Trophoblast cell (in vitro differentiated cells and primary cell): ENCODE data around the gene RPL22.

Source experiments
- DNase-seq, 2 donors: peaks; one replicate each; pipeline ENCODE4 v3.0.0-alpha.2; 2016
- H2AFZ ChIP-seq: 2 replicates; pipeline ENCODE4 v1.6.1; 2013; ENCODE audit warnings: low read length, moderate library complexity, mild to moderate bottlenecking; ENCODE audit not compliant: insufficient read depth, poor library complexity
- H2AK5ac ChIP-seq: 2 replicates; pipeline ENCODE4 v1.6.1; 2013; ENCODE audit warnings: mild to moderate bottlenecking, low read length
- H2BK120ac ChIP-seq: 2 replicates; pipeline ENCODE4 v1.6.1; 2013; ENCODE audit warnings: low read length, mild to moderate bottlenecking, moderate library complexity; ENCODE audit not compliant: insufficient read depth, poor library complexity
- H2BK12ac ChIP-seq: 2 replicates; pipeline ENCODE4 v1.6.1; 2013; ENCODE audit warnings: mild to moderate bottlenecking, low read length, moderate library complexity
- H2BK5ac ChIP-seq: 2 replicates; pipeline ENCODE4 v1.6.1; 2013; ENCODE audit warnings: low read length, low read depth, moderate library complexity, mild to moderate bottlenecking; ENCODE audit not compliant: poor library complexity
- H3K14ac ChIP-seq: 2 replicates; pipeline ENCODE4 v1.6.1; 2013; ENCODE audit warnings: mild to moderate bottlenecking, low read length
- H3K18ac ChIP-seq: 2 replicates; pipeline ENCODE4 v1.6.1; 2013; ENCODE audit warnings: mild to moderate bottlenecking, low read length
- H3K23ac ChIP-seq: 2 replicates; pipeline ENCODE4 v1.6.1; 2013; ENCODE audit warnings: low read length
- H3K27ac ChIP-seq: 2 replicates; pipeline ENCODE4 v1.5.1; 2013; ENCODE audit warnings: low read depth, mild to moderate bottlenecking, inconsistent platforms, low read length, moderate library complexity
- H3K27me3 ChIP-seq: 2 replicates; pipeline ENCODE4 v1.6.1; 2013; ENCODE audit warnings: inconsistent platforms, mild to moderate bottlenecking, low read length, moderate library complexity; ENCODE audit not compliant: insufficient read depth
- H3K36me3 ChIP-seq, 2 experiments: 1 replicate in 1 of 2; 2 replicates in 1 of 2; pipeline ENCODE4 v1.6.1; 2013; ENCODE audit warnings: low read length in 2 of 2, mild to moderate bottlenecking in 2 of 2, moderate library complexity in 1 of 2; ENCODE audit not compliant: insufficient read depth in 2 of 2, control insufficient read depth in 1 of 2
- H3K4ac ChIP-seq: 2 replicates; pipeline ENCODE4 v1.6.1; 2013; ENCODE audit warnings: low read depth, mild to moderate bottlenecking, low read length, moderate library complexity
- H3K4me1 ChIP-seq, 2 experiments: 1 replicate in 1 of 2; 2 replicates in 1 of 2; pipeline ENCODE4 v1.6.1; 2013; ENCODE audit warnings: low read length in 2 of 2, mild to moderate bottlenecking in 2 of 2, moderate library complexity in 1 of 2; ENCODE audit not compliant: insufficient read depth in 2 of 2, control insufficient read depth in 1 of 2
- H3K4me2 ChIP-seq: 2 replicates; pipeline ENCODE4 v1.6.1; 2013; ENCODE audit warnings: inconsistent platforms, mild to moderate bottlenecking, low read length, moderate library complexity
- H3K4me3 ChIP-seq: 2 replicates; pipeline ENCODE4 v1.5.1; 2013; ENCODE audit warnings: mild to moderate bottlenecking, low read depth, low read length, inconsistent platforms
- H3K79me1 ChIP-seq: one replicate; pipeline ENCODE4 v1.6.1; 2013; ENCODE audit warnings: low read length
- H3K79me2 ChIP-seq: 2 replicates; pipeline ENCODE4 v1.6.1; 2013; ENCODE audit warnings: low read length, mild to moderate bottlenecking; ENCODE audit not compliant: control insufficient read depth, insufficient read depth, poor library complexity
- H3K9ac ChIP-seq: 2 replicates; pipeline ENCODE4 v1.6.1; 2013; ENCODE audit warnings: mild to moderate bottlenecking, low read length
- H3K9me3 ChIP-seq: 2 replicates; pipeline ENCODE4 v1.6.1; 2013; ENCODE audit warnings: low read depth, mild to moderate bottlenecking, control low read depth, inconsistent platforms, low read length; ENCODE audit not compliant: insufficient read depth
- H4K12ac ChIP-seq: 2 replicates; pipeline ENCODE4 v1.6.1; 2013; ENCODE audit warnings: low read depth, mild to moderate bottlenecking, low read length, moderate library complexity
- H4K8ac ChIP-seq: 2 replicates; pipeline ENCODE4 v1.6.1; 2013; ENCODE audit warnings: low read depth, mild to moderate bottlenecking, low read length, moderate library complexity
- H4K91ac ChIP-seq: one replicate; pipeline ENCODE4 v1.6.1; 2013; ENCODE audit warnings: low read depth, mild to moderate bottlenecking, low read length, moderate library complexity
- WGBS: extraction: QIAGEN DNeasy Blood & Tissue Kit; methylation state at CpG from one replicate; pipeline ENCODE4 v1.1.7; 2013; ENCODE audit warnings: missing lambda C conversion rate; ENCODE audit not compliant: insufficient read length, insufficient coverage; ENCODE audit errors: extremely low coverage; 5-methylcytosine and 5-hydroxymethylcytosine counted together

RPL22 gene

GRCh38 chr1:6234502-6235295 is 35.3 kb upstream of the RPL22 start:
- DNase-seq, result peak in 1 of 2 donors; percentile 15
- peaks cover 7% of the 10 kb centered on the region for H3K27me3 ChIP-seq
- H3K9me3 ChIP-seq, result no peaks in the 10 kb centered on the region

GRCh38 chr1:6233376-6233775 is 34.0 kb upstream of the RPL22 start:
- Histone ChIP-seq H3K79me1 (peaks cover 10% of the 10 kb centered on the region), H3K23ac (no peak overlapping the region), H3K79me2 (peaks cover 12% of the 10 kb centered on the region), H3K27me3 (no peaks in the 10 kb centered on the region), H2BK12ac (no peak overlapping the region), H4K91ac (no peak overlapping the region), H3K18ac (no peak overlapping the region), H3K9me3 (no peaks in the 10 kb centered on the region), H3K4me2 (no peak overlapping the region), H2BK120ac (no peak overlapping the region), H3K14ac (no peak overlapping the region), H4K8ac (no peak overlapping the region), H3K9ac (no peak overlapping the region), H2AFZ (no peak overlapping the region), H2AK5ac (no peak overlapping the region), H3K36me3 (peaks cover 18 to 32% of the 10 kb centered on the region in 2 experiments), H3K4ac (no peak overlapping the region), H3K4me3 (no peak overlapping the region), H3K4me1 (peaks cover 6 to 10% of the 10 kb centered on the region in 2 experiments), H4K12ac (no peak overlapping the region), H3K27ac (no peak overlapping the region), H2BK5ac (no peak overlapping the region)
- WGBS, result no CpG with 5 or more reads among the region's 1 CpG
- peak in 1 of 2 donors; percentile 43 for DNase-seq

More at GRCh38 chr1:6234502-6235295, 35.3 kb upstream of the RPL22 start:
- Histone ChIP-seq H3K79me2 (peaks cover 12% of the 10 kb centered on the region), H2BK5ac (no peak overlapping the region), H3K14ac (no peak overlapping the region), H3K23ac (peak overlapping the region; percentile 40), H3K4me3 (peak overlapping the region; percentile 100), H3K4me2 (peak overlapping the region; percentile 81), H4K8ac (no peak overlapping the region), H2BK120ac (no peak overlapping the region), H3K18ac (no peak overlapping the region), H4K12ac (peak overlapping the region; percentile 16), H2AK5ac (no peak overlapping the region), H4K91ac (no peak overlapping the region), H3K27ac (no peak overlapping the region), H2AFZ (no peak overlapping the region), H3K9ac (peak overlapping the region; percentile 97), H3K79me1 (peaks cover 10% of the 10 kb centered on the region), H3K4ac (peak overlapping the region; percentile 82), H2BK12ac (no peak overlapping the region), H3K4me1 (peaks cover 6 to 10% of the 10 kb centered on the region in 2 experiments), H3K36me3 (peaks cover 15 to 29% of the 10 kb centered on the region in 2 experiments)
- no CpG with 5 or more reads among the region's 20 CpGs for WGBS

- Histone ChIP-seq H2BK120ac (no peak overlapping the region), H2AK5ac (no peak overlapping the region), H3K9ac (peak overlapping the region; percentile 16), H3K4me2 (no peak overlapping the region), H3K9me3 (no peaks in the 10 kb centered on the region), H3K14ac (no peak overlapping the region), H3K23ac (no peak overlapping the region), H3K36me3 (peaks cover 48 to 54% of the 10 kb centered on the region in 2 experiments), H3K4me3 (no peak overlapping the region), H4K91ac (no peak overlapping the region), H3K4me1 (peaks cover 0 to 2% of the 10 kb centered on the region in 2 experiments), H2BK12ac (peak overlapping the region; percentile 17), H4K8ac (no peak overlapping the region), H3K79me1 (no peaks in the 10 kb centered on the region), H2BK5ac (no peak overlapping the region), H2AFZ (no peak overlapping the region), H3K18ac (no peak overlapping the region), H3K27ac (no peak overlapping the region), H3K27me3 (no peaks in the 10 kb centered on the region), H4K12ac (no peak overlapping the region), H3K79me2 (no peaks in the 10 kb centered on the region), H3K4ac (no peak overlapping the region)
- WGBS, result no CpG with 5 or more reads among the region's 8 CpGs
- DNase-seq, result no peak
These were observed 26.3 kb upstream of the RPL22 start for GRCh38 chr1:6225651-6226050.

GRCh38 chr1:6224718-6225117 is 25.3 kb upstream of the RPL22 start:
- H4K8ac ChIP-seq, result no peak overlapping the region

More at GRCh38 chr1:6224718-6225117, 25.3 kb upstream of the RPL22 start:
- peaks cover 3 to 5% of the 10 kb centered on the region in 2 experiments for H3K4me1 ChIP-seq
- H3K23ac ChIP-seq, result no peak overlapping the region
- H3K27me3 ChIP-seq, result no peaks in the 10 kb centered on the region
- H3K4me3 ChIP-seq, result no peak overlapping the region
- no peak overlapping the region for H3K4ac ChIP-seq
- H4K12ac ChIP-seq, result no peak overlapping the region
- H3K27ac ChIP-seq, result no peak overlapping the region
- H3K18ac ChIP-seq, result no peak overlapping the region
- no peak overlapping the region for H2BK12ac ChIP-seq
- no peaks in the 10 kb centered on the region for H3K9me3 ChIP-seq
- no peaks in the 10 kb centered on the region for H3K79me1 ChIP-seq
- no peak overlapping the region for H2BK120ac ChIP-seq
- no peak overlapping the region for H3K4me2 ChIP-seq
- H2AFZ ChIP-seq, result no peak overlapping the region
- H2BK5ac ChIP-seq, result no peak overlapping the region
- H4K91ac ChIP-seq, result no peak overlapping the region
- peak in 1 of 2 donors; percentile 19 for DNase-seq
- H3K14ac ChIP-seq, result no peak overlapping the region
- H3K36me3 ChIP-seq, result peaks cover 43 to 48% of the 10 kb centered on the region in 2 experiments
- no peak overlapping the region for H2AK5ac ChIP-seq
- no peaks in the 10 kb centered on the region for H3K79me2 ChIP-seq
- WGBS, result no CpG with 5 or more reads among the region's 15 CpGs
- H3K9ac ChIP-seq, result no peak overlapping the region
